ENCODE data around the gene RDH13. TPM values are rescaled to one million over a fixed set of nuclear protein-coding genes. Genes with fewer than 3 reads are reported as not detected.
"Not testable (repeated sequence)": the region's sequence is repeated elsewhere in the genome, so short reads cannot be mapped to it uniquely, and the experiment has no call there.

The RDH13 gene
- total RNA-seq, 1 donor from 2014 or later = 37.3 TPM

- TF ChIP-seq POLR2AphosphoS5 (IDR thresholded peaks at IDR 0.05; ENCODE audit: insufficient read depth in 1 of 2, low read depth in 1 of 2) (no peak), CTCF (IDR thresholded peaks at IDR 0.05) (no peak), POLR2A (IDR thresholded peaks at IDR 0.05) (no peak)
- H3K36me3 ChIP-seq = no peaks in the 10 kb centered on the region
- no peak overlapping the region for H3K4me3 ChIP-seq
- intact Hi-C loops (cut with DNase I) = no loop called here
- no peaks in the 10 kb centered on the region for H3K27me3 ChIP-seq
- H3K9me3 ChIP-seq = no peaks in the 10 kb centered on the region
- DNase-seq (ENCODE audit: extremely low spot score in 2 of 2) = no peak
- H3K27ac ChIP-seq = no peak overlapping the region
- H3K4me1 ChIP-seq = no peaks in the 10 kb centered on the region
These were observed 34.2 kb downstream of the RDH13 start for GRCh38 chr19:55028757-55029156.

- DNase-seq (ENCODE audit: extremely low spot score in 2 of 2) = no peak
- no peak overlapping the region for H3K4me3 ChIP-seq
- TF ChIP-seq CTCF (IDR thresholded peaks at IDR 0.05) = no peak
- TF ChIP-seq POLR2AphosphoS5 (IDR thresholded peaks at IDR 0.05; ENCODE audit: insufficient read depth in 1 of 2, low read depth in 1 of 2) = no peak
- TF ChIP-seq POLR2A (IDR thresholded peaks at IDR 0.05) = no peak
- no peaks in the 10 kb centered on the region for H3K9me3 ChIP-seq
- no peaks in the 10 kb centered on the region for H3K27me3 ChIP-seq
- no peaks in the 10 kb centered on the region for H3K4me1 ChIP-seq
- no peaks in the 10 kb centered on the region for H3K36me3 ChIP-seq
- no peak overlapping the region for H3K27ac ChIP-seq
- intact Hi-C loops (cut with DNase I) = no loop called here
These were observed 35.2 kb downstream of the RDH13 start for GRCh38 chr19:55027472-55028337.

GRCh38 chr19:55027140-55027471 lies 35.8 kb downstream of the RDH13 start:
- H3K4me3 ChIP-seq; H3K4me1 ChIP-seq; H3K27ac ChIP-seq; DNase-seq (ENCODE audit: extremely low spot score in 2 of 2); H3K36me3 ChIP-seq; H3K27me3 ChIP-seq; intact Hi-C loops (cut with DNase I); H3K9me3 ChIP-seq: not testable (repeated sequence)

DNA sequence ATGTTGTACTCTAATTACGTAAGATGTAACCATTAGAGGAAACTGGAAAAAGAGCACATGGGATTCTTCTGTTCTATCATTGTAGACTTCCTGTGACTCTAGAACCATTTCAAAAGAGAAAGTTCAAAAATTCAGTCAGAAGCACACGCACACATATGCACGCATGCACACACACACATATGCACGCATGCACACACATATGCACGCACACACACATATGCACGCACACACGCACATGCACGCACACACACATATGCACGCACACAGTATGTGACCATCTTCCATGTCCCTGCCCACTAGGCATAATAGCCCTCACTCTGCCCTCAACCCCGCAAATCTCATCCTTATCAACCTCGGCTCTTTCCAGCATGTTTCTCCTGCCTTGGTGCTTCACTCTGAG lies 38.8 kb downstream of the RDH13 start:
- H3K27me3 ChIP-seq = no peaks in the 10 kb centered on the region

DNA sequence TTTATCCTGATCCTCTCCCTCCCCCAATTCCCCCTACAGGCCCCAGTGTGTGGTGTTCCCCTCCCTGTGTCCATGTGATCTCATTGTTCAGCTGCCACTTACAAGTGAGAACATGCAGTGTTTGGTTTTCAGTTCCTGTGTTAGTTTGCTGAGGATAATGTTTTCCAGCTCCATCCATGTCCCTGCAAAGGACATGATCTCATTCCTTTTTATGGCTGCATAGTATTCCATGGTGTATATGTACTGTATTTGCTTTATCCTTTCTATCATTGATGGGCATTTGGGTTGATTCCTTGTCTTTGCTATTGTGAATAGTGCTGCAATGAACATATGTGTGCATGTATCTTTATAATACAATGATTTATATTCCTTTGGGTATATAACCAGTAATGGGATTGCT lies 42.6 kb downstream of the RDH13 start:
- DNase-seq (ENCODE audit: extremely low spot score in 2 of 2); H3K27me3 ChIP-seq; H3K4me1 ChIP-seq; intact Hi-C loops (cut with DNase I); H3K36me3 ChIP-seq; H3K9me3 ChIP-seq; H3K27ac ChIP-seq; H3K4me3 ChIP-seq: not testable (repeated sequence)

More for the DNA sequence above, 38.8 kb downstream of the RDH13 start:
- no peak for DNase-seq (ENCODE audit: extremely low spot score in 2 of 2)
- no peaks in the 10 kb centered on the region for H3K36me3 ChIP-seq
- no peak overlapping the region for H3K4me3 ChIP-seq
- H3K4me1 ChIP-seq = no peaks in the 10 kb centered on the region
- intact Hi-C loops (cut with DNase I) = no loop called here
- no peak for TF ChIP-seq POLR2A (IDR thresholded peaks at IDR 0.05)
- no peak for TF ChIP-seq CTCF (IDR thresholded peaks at IDR 0.05)
- TF ChIP-seq POLR2AphosphoS5 (IDR thresholded peaks at IDR 0.05; ENCODE audit: insufficient read depth in 1 of 2, low read depth in 1 of 2) = no peak
- H3K27ac ChIP-seq = no peak overlapping the region
- no peaks in the 10 kb centered on the region for H3K9me3 ChIP-seq

- H3K4me1 ChIP-seq = no peaks in the 10 kb centered on the region
- no peak for TF ChIP-seq POLR2AphosphoS5 (IDR thresholded peaks at IDR 0.05; ENCODE audit: insufficient read depth in 1 of 2, low read depth in 1 of 2)
- TF ChIP-seq CTCF (IDR thresholded peaks at IDR 0.05) = no peak
- no peak for TF ChIP-seq POLR2A (IDR thresholded peaks at IDR 0.05)
- H3K27me3 ChIP-seq = no peaks in the 10 kb centered on the region
- intact Hi-C loops (cut with DNase I) = no loop called here
- H3K27ac ChIP-seq = no peak overlapping the region
- no peaks in the 10 kb centered on the region for H3K9me3 ChIP-seq
- no peak overlapping the region for H3K4me3 ChIP-seq
- H3K36me3 ChIP-seq = no peaks in the 10 kb centered on the region
- DNase-seq (ENCODE audit: extremely low spot score in 2 of 2) = no peak
These were observed 44.3 kb downstream of the RDH13 start for GRCh38 chr19:55018633-55019032.

All from vagina (tissue), 2 donors.